Glutamatergic neuron (in vitro differentiated cells): ENCODE data around the gene ATF4. TPM values are rescaled to one million over a fixed set of nuclear protein-coding genes. Genes with fewer than 3 reads are reported as not detected.

Source experiments
- DNase-seq: peaks from one replicate; pipeline ENCODE4 v3.0.0; 2022
- H3K27ac Mint-ChIP-seq: one replicate; pipeline ENCODE4 v1.8.0; 2020; ENCODE audit warnings: mild to moderate bottlenecking, mixed read lengths, inconsistent platforms; ENCODE audit not compliant: unreplicated experiment
- H3K27me3 Mint-ChIP-seq: one replicate; pipeline ENCODE4 v1.8.0; 2020; ENCODE audit warnings: mild to moderate bottlenecking, moderate library complexity, mixed read lengths, inconsistent platforms; ENCODE audit not compliant: unreplicated experiment
- H3K36me3 Mint-ChIP-seq: one replicate; pipeline ENCODE4 v1.8.0; 2020; ENCODE audit warnings: mild to moderate bottlenecking, mixed read lengths, inconsistent platforms; ENCODE audit not compliant: unreplicated experiment
- H3K4me1 Mint-ChIP-seq: one replicate; pipeline ENCODE4 v1.8.0; 2020; ENCODE audit warnings: mild to moderate bottlenecking, low read depth, mixed read lengths, inconsistent platforms; ENCODE audit not compliant: unreplicated experiment
- H3K4me3 Mint-ChIP-seq: one replicate; pipeline ENCODE4 v1.8.0; 2020; ENCODE audit warnings: mild to moderate bottlenecking, mixed read lengths, inconsistent platforms; ENCODE audit not compliant: unreplicated experiment
- H3K9me3 Mint-ChIP-seq: one replicate; pipeline ENCODE4 v1.8.0; 2020; ENCODE audit warnings: mild to moderate bottlenecking, moderate library complexity, mixed read lengths, inconsistent platforms; ENCODE audit not compliant: unreplicated experiment
- CTCF ChIP-seq: fragments of 200-600 bp; sonication (generic); IDR thresholded peaks from one replicate; pipeline ENCODE4 v1.5.0; 2021; ENCODE audit not compliant: partially characterized antibody, unreplicated experiment
- total RNA-seq: library from RNA; stranded (reverse); fragmentation: NEBNext Ultra II Directional; extraction: Animal tissue kit (Norgen Biotek cat#: 25700); gene quantifications from one replicate; pipeline ENCODE4 v1.2.1, GENCODE V29; 2021; ENCODE audit not compliant: unreplicated experiment

The ATF4 gene
- total RNA-seq, 1 donor from 2014 or later, result 509 TPM

- no peak overlapping the region for H3K4me3 Mint-ChIP-seq
- H3K4me1 Mint-ChIP-seq, result peaks cover 15% of the 10 kb centered on the region
- H3K27me3 Mint-ChIP-seq, result peaks cover 20% of the 10 kb centered on the region
- no peak overlapping the region for H3K27ac Mint-ChIP-seq
- DNase-seq, result no peak
- TF ChIP-seq CTCF, result no peak
- H3K9me3 Mint-ChIP-seq, result peaks cover 2% of the 10 kb centered on the region
- no peaks in the 10 kb centered on the region for H3K36me3 Mint-ChIP-seq
These were observed 25.3 kb downstream of the ATF4 start for GRCh38 chr22:39545386-39546365.

- H3K27me3 Mint-ChIP-seq, result peaks cover 20% of the 10 kb centered on the region
- DNase-seq, result no peak
- no peak overlapping the region for H3K4me3 Mint-ChIP-seq
- TF ChIP-seq CTCF, result no peak
- H3K27ac Mint-ChIP-seq, result no peak overlapping the region
- peaks cover 15% of the 10 kb centered on the region for H3K4me1 Mint-ChIP-seq
- peaks cover 2% of the 10 kb centered on the region for H3K9me3 Mint-ChIP-seq
- no peaks in the 10 kb centered on the region for H3K36me3 Mint-ChIP-seq
These were observed 26.7 kb downstream of the ATF4 start for GRCh38 chr22:39546889-39547586.

GRCh38 chr22:39547587-39547947, 27.2 kb downstream of the ATF4 start:
- no peak for TF ChIP-seq CTCF
- Mint-ChIP-seq H3K4me3 (no peak overlapping the region), H3K27me3 (peaks cover 20% of the 10 kb centered on the region), H3K27ac (no peak overlapping the region), H3K4me1 (peaks cover 15% of the 10 kb centered on the region), H3K36me3 (no peaks in the 10 kb centered on the region), H3K9me3 (peaks cover 2% of the 10 kb centered on the region)
- no peak for DNase-seq

GRCh38 chr22:39553429-39553828, 33.1 kb downstream of the ATF4 start:
- Mint-ChIP-seq H3K9me3 (no peaks in the 10 kb centered on the region), H3K36me3 (no peaks in the 10 kb centered on the region), H3K27ac (no peak overlapping the region), H3K27me3 (peaks cover 5% of the 10 kb centered on the region), H3K4me3 (no peak overlapping the region), H3K4me1 (peaks cover 1% of the 10 kb centered on the region)
- TF ChIP-seq CTCF, result no peak
- no peak for DNase-seq

- H3K36me3 Mint-ChIP-seq, result no peaks in the 10 kb centered on the region
- H3K4me1 Mint-ChIP-seq, result peaks cover 1% of the 10 kb centered on the region
- H3K27me3 Mint-ChIP-seq, result peaks cover 8% of the 10 kb centered on the region
- no peaks in the 10 kb centered on the region for H3K9me3 Mint-ChIP-seq
- no peak overlapping the region for H3K4me3 Mint-ChIP-seq
- no peak for DNase-seq
- no peak overlapping the region for H3K27ac Mint-ChIP-seq
- no peak for TF ChIP-seq CTCF
These were observed 33.8 kb downstream of the ATF4 start for GRCh38 chr22:39554151-39554550.
